ENCODE data around the gene GRIN2A. TPM values are rescaled to one million over a fixed set of nuclear protein-coding genes. Genes with fewer than 3 reads are reported as not detected.

The GRIN2A gene
- total and polyA plus RNA-seq, 2 of the 8 experiments (the other 6 are each of a cell fraction or from before 2014, with no cell fraction given), result 0.18 to 1.8 TPM

DNA sequence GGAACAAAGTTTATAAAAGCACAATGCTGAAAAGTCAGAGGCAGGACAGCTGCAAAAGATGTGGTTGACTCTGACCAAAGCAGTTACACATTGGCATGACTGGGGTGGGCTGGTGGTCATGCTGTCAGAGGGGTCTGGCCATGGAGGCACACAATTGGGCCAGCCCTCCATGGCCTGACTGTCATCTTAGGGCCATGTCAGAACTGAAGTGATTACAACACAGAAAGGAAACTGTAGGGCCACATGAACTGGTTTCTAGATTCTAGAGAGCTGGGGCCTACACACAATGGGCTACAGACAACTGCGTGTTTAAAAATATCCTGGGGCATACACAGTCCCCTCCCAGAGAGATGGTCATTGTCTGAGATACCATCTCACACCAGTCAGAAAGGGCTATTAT is 380.6 kb downstream of the GRIN2A start (continued):
- TF ChIP-seq TAF1 (IDR thresholded peaks at IDR 0.05; ENCODE audit: low read depth, low read length), result no peak
- TF ChIP-seq TEAD4 (IDR thresholded peaks at IDR 0.05; ENCODE audit: low read depth, low read length), result no peak
- no peak for TF ChIP-seq POLR2AphosphoS5 (IDR thresholded peaks at IDR 0.05; ENCODE audit: low read depth, low read length)
- no peak for TF ChIP-seq RAD21 (IDR thresholded peaks at IDR 0.05 in 1 of 2, conservative IDR thresholded peaks at IDR 0.05 in 1 of 2; ENCODE audit: low read depth in 2 of 2, low read length in 2 of 2)
- no peak for TF ChIP-seq SUZ12 (IDR thresholded peaks at IDR 0.05; ENCODE audit: low read length)
- TF ChIP-seq YY1 (IDR thresholded peaks at IDR 0.05; ENCODE audit: low read depth, low read length), result no peak
- TF ChIP-seq, protein P1, sequence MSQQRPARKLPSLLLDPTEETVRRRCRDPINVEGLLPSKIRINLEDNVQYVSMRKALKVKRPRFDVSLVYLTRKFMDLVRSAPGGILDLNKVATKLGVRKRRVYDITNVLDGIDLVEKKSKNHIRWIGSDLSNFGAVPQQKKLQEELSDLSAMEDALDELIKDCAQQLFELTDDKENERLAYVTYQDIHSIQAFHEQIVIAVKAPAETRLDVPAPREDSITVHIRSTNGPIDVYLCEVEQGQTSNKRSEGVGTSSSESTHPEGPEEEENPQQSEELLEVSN (IDR thresholded peaks at IDR 0.05), result no peak
